ENCODE data around the gene BACH1. TPM values are rescaled to one million over a fixed set of nuclear protein-coding genes. Genes with fewer than 3 reads are reported as not detected.
"Not testable (repeated sequence)": the region's sequence is repeated elsewhere in the genome, so short reads cannot be mapped to it uniquely, and the experiment has no call there.

The BACH1 gene
- total RNA-seq, 1 experiment from 2014 or later = 26.7 TPM

GRCh38 chr21:29355043-29355710, 56.5 kb downstream of the BACH1 start:
- DNase-seq (ENCODE audit: low read depth, low spot score); in situ Hi-C loops (cut with HindIII; ENCODE audit: low pct_unique_long_range_greater_than_20kb, low sequenced_read_pairs): not testable (repeated sequence)

- in situ Hi-C loops (cut with HindIII; ENCODE audit: low pct_unique_long_range_greater_than_20kb, low sequenced_read_pairs); DNase-seq (ENCODE audit: low read depth, low spot score): not testable (repeated sequence)
These were observed 57.6 kb downstream of the BACH1 start for GRCh38 chr21:29356291-29356690.

GRCh38 chr21:29356810-29357209, 58.1 kb downstream of the BACH1 start:
- in situ Hi-C loops (cut with HindIII; ENCODE audit: low pct_unique_long_range_greater_than_20kb, low sequenced_read_pairs); DNase-seq (ENCODE audit: low read depth, low spot score): not testable (repeated sequence)

GRCh38 chr21:29359718-29360117, 61.0 kb downstream of the BACH1 start:
- no peak for DNase-seq (ENCODE audit: low read depth, low spot score)
- in situ Hi-C loops (cut with HindIII; ENCODE audit: low pct_unique_long_range_greater_than_20kb, low sequenced_read_pairs) = no loop called here

GRCh38 chr21:29360799-29361765, 62.4 kb downstream of the BACH1 start:
- in situ Hi-C loops (cut with HindIII; ENCODE audit: low pct_unique_long_range_greater_than_20kb, low sequenced_read_pairs) = no loop called here
- peak; percentile 25 for DNase-seq (ENCODE audit: low read depth, low spot score)

- DNase-seq (ENCODE audit: low read depth, low spot score) = no peak
- in situ Hi-C loops (cut with HindIII; ENCODE audit: low pct_unique_long_range_greater_than_20kb, low sequenced_read_pairs) = no loop called here
These were observed 64.0 kb downstream of the BACH1 start for GRCh38 chr21:29362758-29363157.

- in situ Hi-C loops (cut with HindIII; ENCODE audit: low pct_unique_long_range_greater_than_20kb, low sequenced_read_pairs) = no loop called here
- DNase-seq (ENCODE audit: low read depth, low spot score) = no peak
These were observed 67.0 kb downstream of the BACH1 start for GRCh38 chr21:29365661-29366265.

- in situ Hi-C loops (cut with HindIII; ENCODE audit: low pct_unique_long_range_greater_than_20kb, low sequenced_read_pairs) = no loop called here
- no peak for DNase-seq (ENCODE audit: low read depth, low spot score)
These were observed 67.8 kb downstream of the BACH1 start for GRCh38 chr21:29366532-29366931.

GRCh38 chr21:29367335-29367734, 68.6 kb downstream of the BACH1 start:
- in situ Hi-C loops (cut with HindIII; ENCODE audit: low pct_unique_long_range_greater_than_20kb, low sequenced_read_pairs) = no loop called here
- no peak for DNase-seq (ENCODE audit: low read depth, low spot score)

- no peak for DNase-seq (ENCODE audit: low read depth, low spot score)
- in situ Hi-C loops (cut with HindIII; ENCODE audit: low pct_unique_long_range_greater_than_20kb, low sequenced_read_pairs) = no loop called here
These were observed 70.2 kb downstream of the BACH1 start for GRCh38 chr21:29368906-29369305.

GRCh38 chr21:29371464-29371863, 72.7 kb downstream of the BACH1 start:
- in situ Hi-C loops (cut with HindIII; ENCODE audit: low pct_unique_long_range_greater_than_20kb, low sequenced_read_pairs) = no loop called here
- no peak for DNase-seq (ENCODE audit: low read depth, low spot score)

GRCh38 chr21:29372063-29372802, 73.5 kb downstream of the BACH1 start:
- DNase-seq (ENCODE audit: low read depth, low spot score) = peak; percentile 85
- in situ Hi-C loops (cut with HindIII; ENCODE audit: low pct_unique_long_range_greater_than_20kb, low sequenced_read_pairs) = no loop called here

GRCh38 chr21:29374481-29374880, 75.8 kb downstream of the BACH1 start:
- in situ Hi-C loops (cut with HindIII; ENCODE audit: low pct_unique_long_range_greater_than_20kb, low sequenced_read_pairs) = no loop called here
- no peak for DNase-seq (ENCODE audit: low read depth, low spot score)

- in situ Hi-C loops (cut with HindIII; ENCODE audit: low pct_unique_long_range_greater_than_20kb, low sequenced_read_pairs) = no loop called here
- peak; percentile 62 for DNase-seq (ENCODE audit: low read depth, low spot score)
These were observed 77.8 kb downstream of the BACH1 start for GRCh38 chr21:29376556-29376955.

- in situ Hi-C loops (cut with HindIII; ENCODE audit: low pct_unique_long_range_greater_than_20kb, low sequenced_read_pairs) = no loop called here
- no peak for DNase-seq (ENCODE audit: low read depth, low spot score)
These were observed 78.5 kb downstream of the BACH1 start for GRCh38 chr21:29377266-29377665.

GRCh38 chr21:29378832-29379231, 80.1 kb downstream of the BACH1 start:
- in situ Hi-C loops (cut with HindIII; ENCODE audit: low pct_unique_long_range_greater_than_20kb, low sequenced_read_pairs) = no loop called here
- no peak for DNase-seq (ENCODE audit: low read depth, low spot score)

- DNase-seq (ENCODE audit: low read depth, low spot score) = no peak
- in situ Hi-C loops (cut with HindIII; ENCODE audit: low pct_unique_long_range_greater_than_20kb, low sequenced_read_pairs) = no loop called here
These were observed 80.9 kb downstream of the BACH1 start for GRCh38 chr21:29379517-29380054.
